Umbilical cord (tissue), 2 donors: ENCODE measurements around the gene MRPS21. TPM values are rescaled to one million over a fixed set of nuclear protein-coding genes. Genes with fewer than 3 reads are reported as not detected.

Experiments used
- DNase-seq: peaks from one replicate; pipeline ENCODE4 v3.0.0-alpha.2; 2015; ENCODE audit warnings: low spot score
- total RNA-seq: library from RNA; depleted of rRNA; stranded (reverse); fragments of >200 nt; gene quantifications from one replicate; pipeline ENCODE4 v1.2.3, GENCODE V29; 2014; ENCODE audit warnings: low replicate concordance; ENCODE audit not compliant: insufficient read depth

MRPS21 gene
- 32.0 TPM for total RNA-seq

DNA sequence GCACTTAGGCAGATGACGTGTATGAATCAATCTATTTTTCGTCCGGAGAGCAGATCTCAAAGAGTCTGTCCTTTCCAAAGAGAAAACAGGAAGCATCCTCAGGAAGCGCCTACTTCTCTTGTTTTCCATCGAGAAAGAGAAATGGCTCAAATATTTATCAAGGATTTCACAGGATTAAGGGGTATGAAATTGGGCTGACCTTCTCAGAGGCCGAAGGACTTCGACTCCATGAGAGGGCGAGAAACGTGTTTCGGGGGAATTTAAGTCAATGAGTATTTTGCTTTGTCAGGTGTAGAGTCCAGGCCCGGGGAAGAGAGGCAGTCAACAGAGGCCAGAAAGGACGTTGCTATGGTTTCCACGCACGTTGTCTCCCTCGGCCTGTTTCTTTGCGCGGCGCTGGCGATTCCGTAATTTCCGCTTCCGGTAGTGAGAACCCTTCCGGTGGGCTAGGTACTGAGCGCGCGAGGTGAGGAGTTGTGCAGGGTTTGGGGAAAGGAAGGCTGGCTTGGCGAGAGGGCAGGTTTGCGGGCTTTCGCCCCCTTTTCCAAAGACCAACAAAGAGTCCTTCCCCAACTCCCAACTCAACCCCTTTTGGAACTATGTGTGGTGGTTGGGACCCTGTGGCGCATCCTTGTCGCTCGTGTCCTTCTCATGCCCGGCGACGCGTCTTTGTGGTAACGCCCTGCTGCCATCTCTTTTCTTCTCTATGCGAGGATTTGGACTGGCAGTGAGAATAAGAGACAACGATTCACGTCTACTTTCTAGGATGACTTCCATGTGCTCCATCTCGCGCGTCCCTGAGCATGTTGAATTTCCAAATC, at the start of gene MRPS21:
TSS of gene MRPS21 (plus strand) at position 429 of the 821 bp plus-strand sequence. CDS start 506 bp downstream, outside the sequence.
- DNase-seq, result peak; percentile 98

GRCh38 chr1:150249936-150250335, 43.7 kb upstream of the MRPS21 start:
- no peak for DNase-seq

- no peak for DNase-seq
Measured at GRCh38 chr1:150256198-150256553, 37.5 kb upstream of the MRPS21 start.

- peak; percentile 52 for DNase-seq
Measured at GRCh38 chr1:150256554-150257341, 36.9 kb upstream of the MRPS21 start.

- no peak for DNase-seq
Measured at GRCh38 chr1:150257624-150258585, 35.8 kb upstream of the MRPS21 start, which contains the start of gene CA14. Gene CA14 (plus strand): TSS chr1:150257774. CDS start chr1:150258129, 355 bp downstream.

GRCh38 chr1:150259217-150259616, 34.4 kb upstream of the MRPS21 start:
- no peak for DNase-seq

DNA sequence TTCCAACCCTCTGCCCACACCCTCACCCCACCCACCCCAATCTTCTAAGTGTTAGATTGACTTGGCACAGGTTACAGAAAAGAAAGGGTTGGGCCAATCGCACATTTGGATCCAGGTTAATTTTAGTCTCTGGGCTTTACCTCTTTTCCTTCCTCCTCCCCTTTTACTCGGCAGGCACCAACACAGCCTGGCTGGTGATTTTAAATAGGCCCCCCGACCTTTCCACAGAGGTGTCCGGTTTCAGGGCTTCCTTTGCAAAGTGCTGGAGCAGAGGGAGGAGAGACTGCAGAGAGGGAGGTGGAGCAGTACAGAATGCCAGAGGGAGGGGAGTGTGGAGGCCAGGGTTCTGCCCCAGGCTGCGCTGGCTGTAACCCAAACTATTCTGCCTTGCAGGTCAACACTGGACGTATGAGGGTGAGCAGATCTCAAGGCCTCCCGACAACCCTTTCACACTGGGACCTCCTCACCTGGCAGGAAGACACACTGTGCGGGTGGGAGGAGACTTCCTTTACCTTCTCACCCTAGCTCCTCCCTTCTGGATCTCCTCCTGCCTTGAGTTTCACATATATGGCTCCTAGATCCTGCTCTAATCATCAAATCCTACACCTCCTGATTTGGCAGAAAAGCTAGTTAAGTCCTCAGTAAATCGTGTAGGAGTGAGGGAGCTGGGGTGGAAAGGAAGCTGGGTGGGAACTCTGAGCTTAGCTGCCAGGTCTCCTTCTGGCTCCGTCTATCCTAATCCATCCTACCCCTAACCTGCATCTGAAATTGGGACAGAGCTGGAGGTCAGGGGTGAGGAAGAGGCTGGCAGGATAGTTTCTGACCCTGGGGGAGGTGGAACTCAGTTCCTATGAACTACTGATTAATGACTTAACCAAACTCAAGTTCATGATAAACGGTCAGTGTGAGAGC, 33.6 kb upstream of the MRPS21 start:
- DNase-seq, result peak; percentile 87

DNA sequence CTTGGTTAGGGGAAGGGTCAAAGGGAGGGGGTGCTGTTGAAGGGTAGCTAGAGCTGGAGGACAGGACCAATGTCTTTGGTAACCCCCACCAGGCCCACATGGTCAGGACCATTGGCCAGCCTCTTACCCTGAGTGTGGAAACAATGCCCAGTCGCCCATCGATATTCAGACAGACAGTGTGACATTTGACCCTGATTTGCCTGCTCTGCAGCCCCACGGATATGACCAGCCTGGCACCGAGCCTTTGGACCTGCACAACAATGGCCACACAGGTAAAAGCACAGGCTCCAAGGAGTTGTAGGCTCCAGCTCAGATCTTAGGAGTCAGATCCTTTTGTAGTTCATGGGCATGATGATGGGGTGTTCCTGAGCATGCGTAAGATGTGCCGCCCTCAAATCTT, 32.3 kb upstream of the MRPS21 start:
- no peak for DNase-seq

DNA sequence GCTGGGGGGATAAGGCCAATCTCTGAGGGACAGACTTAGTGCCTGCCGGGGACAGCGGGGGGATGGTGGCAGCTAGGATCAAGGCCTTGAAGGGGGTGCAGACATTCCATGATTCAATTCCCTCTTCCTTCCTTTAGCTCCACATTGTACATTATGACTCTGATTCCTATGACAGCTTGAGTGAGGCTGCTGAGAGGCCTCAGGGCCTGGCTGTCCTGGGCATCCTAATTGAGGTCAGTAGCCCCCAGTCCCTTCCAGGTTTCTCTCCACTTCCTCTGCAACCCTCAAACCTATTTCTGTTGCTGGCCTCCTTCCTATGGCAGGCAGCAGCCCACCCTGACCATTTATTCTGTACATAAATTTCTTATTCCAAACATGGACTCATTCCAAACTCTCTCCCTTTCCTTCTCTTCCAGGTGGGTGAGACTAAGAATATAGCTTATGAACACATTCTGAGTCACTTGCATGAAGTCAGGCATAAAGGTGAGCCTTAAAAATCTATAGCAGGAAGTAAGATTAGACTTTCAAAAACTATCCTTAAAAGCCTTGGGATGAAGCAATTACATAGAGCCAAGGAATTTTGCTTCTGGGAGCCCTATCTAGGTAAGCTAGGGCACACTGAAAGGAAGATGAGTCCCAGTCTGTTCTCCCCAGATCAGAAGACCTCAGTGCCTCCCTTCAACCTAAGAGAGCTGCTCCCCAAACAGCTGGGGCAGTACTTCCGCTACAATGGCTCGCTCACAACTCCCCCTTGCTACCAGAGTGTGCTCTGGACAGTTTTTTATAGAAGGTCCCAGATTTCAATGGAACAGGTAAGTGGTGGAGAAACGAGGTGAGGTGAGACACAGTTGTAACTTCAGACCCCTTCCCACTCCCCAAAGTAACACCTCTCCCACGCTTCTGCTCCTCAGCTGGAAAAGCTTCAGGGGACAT, 31.0 kb upstream of the MRPS21 start:
- DNase-seq, result no peak

DNA sequence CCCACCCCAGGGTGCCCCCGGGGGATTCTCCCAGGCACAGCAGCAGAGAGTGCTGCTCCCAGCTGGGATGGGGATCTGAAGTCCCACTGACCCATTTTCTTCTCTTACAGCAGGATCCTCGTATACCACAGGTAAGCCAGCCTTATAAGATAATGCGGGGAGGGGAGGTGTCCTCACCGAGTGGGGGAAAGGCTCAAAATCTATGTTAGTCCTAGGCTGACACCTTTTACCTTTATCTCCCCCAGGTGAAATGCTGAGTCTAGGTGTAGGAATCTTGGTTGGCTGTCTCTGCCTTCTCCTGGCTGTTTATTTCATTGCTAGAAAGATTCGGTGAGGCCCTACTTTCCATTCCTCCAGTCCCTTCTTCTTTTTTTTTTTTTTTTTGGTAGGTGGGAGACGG, 30.1 kb upstream of the MRPS21 start:
- DNase-seq, result no peak

DNA sequence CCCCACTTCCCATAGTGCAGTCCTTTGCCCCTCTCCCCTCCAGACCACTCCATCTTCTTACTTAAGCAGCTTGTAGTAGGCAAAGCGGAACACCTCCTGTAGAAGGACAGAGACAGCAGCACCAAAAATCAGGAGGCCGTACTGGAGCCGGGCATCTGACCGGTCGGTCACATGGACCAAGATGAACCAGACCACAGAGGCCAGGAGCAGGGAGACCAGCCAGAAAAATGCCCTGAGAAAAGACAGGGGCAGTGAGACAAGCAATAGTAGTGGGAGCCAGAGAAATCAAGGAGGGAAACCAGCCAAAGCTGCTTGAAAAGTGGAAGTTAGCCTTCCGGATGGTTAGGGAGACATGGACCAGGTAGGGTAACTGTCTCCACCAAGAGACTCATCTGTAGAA, 25.8 kb upstream of the MRPS21 start:
- no peak for DNase-seq

DNA sequence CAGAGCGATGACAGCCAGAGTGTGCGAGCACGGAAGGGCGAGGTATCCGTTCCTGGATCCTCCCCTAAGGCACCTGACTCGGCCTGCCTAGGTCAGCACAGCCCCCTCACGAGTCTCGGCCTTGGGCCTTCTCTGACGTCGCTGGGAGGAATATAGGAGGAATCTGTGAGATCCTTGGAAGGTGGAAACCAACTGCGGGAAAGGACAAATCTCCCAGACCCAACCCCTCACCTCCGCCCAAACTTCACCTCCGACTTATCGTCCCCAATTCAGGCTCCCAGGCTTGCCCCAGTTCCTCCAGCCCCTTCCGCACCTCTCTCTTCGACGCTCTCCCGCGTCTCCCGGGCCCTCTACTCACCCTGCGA, 25.3 kb upstream of the MRPS21 start:
- DNase-seq, result no peak

- DNase-seq, result peak; percentile 99
Measured at GRCh38 chr1:150268705-150269403, 24.8 kb upstream of the MRPS21 start, which contains the start of gene APH1A. Gene APH1A (minus strand): TSS chr1:150269016. CDS start chr1:150268810, 206 bp downstream.

GRCh38 chr1:150269451-150269850, 24.2 kb upstream of the MRPS21 start:
- DNase-seq, result no peak

- no peak for DNase-seq
Measured at GRCh38 chr1:150271291-150271959, 22.2 kb upstream of the MRPS21 start.

DNA sequence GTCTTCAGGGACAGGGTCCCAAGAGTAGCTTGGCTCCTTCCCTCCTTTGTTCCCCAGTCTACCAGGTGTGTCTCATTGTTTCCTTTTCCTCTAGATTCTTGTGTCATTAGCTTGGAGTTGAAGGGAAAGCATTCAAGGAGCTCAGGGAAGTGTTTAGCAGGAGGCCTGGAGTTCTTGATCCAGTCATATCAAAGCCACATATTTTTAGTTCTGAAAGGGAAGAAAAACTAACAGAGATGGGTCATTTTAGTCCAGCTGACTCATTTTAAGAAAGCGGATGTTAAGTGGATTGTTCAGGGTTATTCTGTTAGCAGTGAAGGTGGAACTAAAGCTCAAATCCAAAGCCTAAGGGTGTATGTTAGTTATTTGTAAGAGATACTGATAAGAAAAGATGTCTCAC, 20.4 kb upstream of the MRPS21 start:
- peak; percentile 38 for DNase-seq

GRCh38 chr1:150280138-150280707, 13.4 kb upstream of the MRPS21 start:
- DNase-seq, result no peak
